DOHH2 (cell line): ENCODE results near the gene TREX2.

Experiments used
- CTCF ChIP-seq: fragments of 200-600 bp; sonication (generic); IDR thresholded peaks from one replicate; pipeline ENCODE4 v1.5.1; 2014; ENCODE audit warnings: antibody characterized with exemption, mild to moderate bottlenecking, low read depth, low read length; ENCODE audit not compliant: poor library complexity, severe bottlenecking
- EZH2phosphoT487 ChIP-seq: fragments of 200-600 bp; sonication (generic); IDR thresholded peaks from 2 replicates; pipeline ENCODE4 v1.6.1; 2017; ENCODE audit warnings: borderline replicate concordance, mild to moderate bottlenecking, antibody characterized with exemption, low read length, moderate library complexity, mixed read lengths

- TF ChIP-seq CTCF = no peak
- TF ChIP-seq EZH2phosphoT487 = no peak
Observed at GRCh38 chrX:153441981-153442380, 3.9 kb downstream of the TREX2 start.
